H1 (cell line): Measurements from ENCODE around the gene AGBL4. TPM values are rescaled to one million over a fixed set of nuclear protein-coding genes. Genes with fewer than 3 reads are reported as not detected.

ENCODE experiments used
- CTCF ChIA-PET: fragments of 300-600 bp; sonication (Branson Sonifier 250); formaldehyde crosslinking; loops from one replicate; lab custom pipeline; 2021; ENCODE audit not compliant: partially characterized antibody; lab: Charles Lee
- POLR2A ChIA-PET: fragments of 300-600 bp; sonication (Branson Sonifier 250); formaldehyde crosslinking; loops from one replicate; lab custom pipeline; 2021; ENCODE audit warnings: inconsistent platforms; ENCODE audit not compliant: partially characterized antibody; lab: Charles Lee
- DNase-seq, 2 experiments: peaks; one replicate each; pipeline versions ENCODE4 v3.0.0 to v3.0.0-alpha.2; 2010 to 2022; ENCODE audit warnings: low spot score in 2 of 2, low read depth in 1 of 2, mixed read lengths in 1 of 2
- FAIRE-seq: peaks from 2 replicates; lab custom pipeline; 2011; peaks lifted over from hg19 to GRCh38; lab: Jason Lieb, UNC
- H2AFZ ChIP-seq: 2 replicates; pipeline ENCODE4 v1.8.1; 2012; ENCODE audit warnings: low read length, inconsistent platforms
- H2AK5ac ChIP-seq: 2 replicates; pipeline ENCODE4 v1.6.1; 2013; ENCODE audit warnings: low read depth, low read length
- H2BK120ac ChIP-seq: replicated peaks from 2 replicates; pipeline ENCODE3; 2013; ENCODE audit warnings: low read depth, low read length, inconsistent platforms
- H2BK12ac ChIP-seq: 2 replicates; pipeline ENCODE4 v1.6.1; 2013; ENCODE audit warnings: low read depth, low read length
- H2BK15ac ChIP-seq: 2 replicates; pipeline ENCODE4 v1.6.1; 2013; ENCODE audit warnings: low read length
- H2BK20ac ChIP-seq: 2 replicates; pipeline ENCODE4 v1.6.1; 2013; ENCODE audit warnings: low read length
- H2BK5ac ChIP-seq: 2 replicates; pipeline ENCODE4 v1.6.1; 2013; ENCODE audit warnings: low read depth, low read length
- H3K14ac ChIP-seq: 2 replicates; pipeline ENCODE4 v1.6.1; 2013; ENCODE audit warnings: inconsistent platforms; ENCODE audit not compliant: insufficient read length
- H3K18ac ChIP-seq: 2 replicates; pipeline ENCODE4 v1.6.1; 2013; ENCODE audit warnings: low read length; ENCODE audit errors: extremely low read depth
- H3K23ac ChIP-seq: 2 replicates; pipeline ENCODE4 v1.6.1; 2013; ENCODE audit warnings: inconsistent platforms; ENCODE audit not compliant: insufficient read length
- H3K23me2 ChIP-seq: 2 replicates; pipeline ENCODE4 v1.6.1; 2013; ENCODE audit warnings: low read depth, low read length
- H3K27ac ChIP-seq: 2 replicates; pipeline ENCODE4 v1.6.1; 2011; ENCODE audit warnings: low read depth, low read length, inconsistent platforms
- H3K27me3 ChIP-seq, 4 experiments: replicated peaks in 1 of 4; 1 replicate in 1 of 4; 2 replicates in 3 of 4; pipeline versions ENCODE4 v1.6.1 to v1.8.1; 2011 to 2013; ENCODE audit warnings: low read length in 3 of 4, mild to moderate bottlenecking in 3 of 4, inconsistent platforms in 2 of 4, mixed read lengths in 2 of 4, moderate library complexity in 1 of 4; ENCODE audit not compliant: control insufficient read depth in 3 of 4, insufficient read depth in 3 of 4; ENCODE audit errors: extremely low read depth in 1 of 4
- H3K36me3 ChIP-seq, 4 experiments: 2 replicates each; pipeline versions ENCODE4 v1.6.1 to v1.8.1; 2011 to 2013; ENCODE audit warnings: mild to moderate bottlenecking in 4 of 4, low read length in 3 of 4, moderate library complexity in 2 of 4, control low read depth in 1 of 4, inconsistent platforms in 1 of 4; ENCODE audit not compliant: insufficient read depth in 4 of 4, control insufficient read depth in 2 of 4
- H3K4ac ChIP-seq: replicated peaks from 2 replicates; pipeline ENCODE3; 2013; ENCODE audit warnings: low read length, low read depth, mixed read lengths, inconsistent platforms; ENCODE audit not compliant: insufficient read length
- H3K4me1 ChIP-seq, 4 experiments: replicated peaks in 1 of 4; 1 replicate in 1 of 4; 2 replicates in 3 of 4; pipeline versions ENCODE4 v1.6.1 to v1.8.1; 2011 to 2013; ENCODE audit warnings: low read length in 3 of 4, inconsistent platforms in 2 of 4, mixed read lengths in 1 of 4; ENCODE audit not compliant: insufficient read depth in 4 of 4, control insufficient read depth in 3 of 4
- H3K4me2 ChIP-seq, 2 experiments: 2 replicates each; pipeline versions ENCODE4 v1.6.1 to v1.8.1; 2011 to 2013; ENCODE audit warnings: low read depth in 2 of 2, low read length in 2 of 2, control low read depth in 1 of 2, inconsistent platforms in 1 of 2, mild to moderate bottlenecking in 1 of 2; ENCODE audit not compliant: insufficient read depth in 1 of 2
- H3K4me3 ChIP-seq, 4 experiments: fragments of 200-600, 300-600 bp in 1 of 4; sonication (generic), shearing (Covaris generic), sonication (Bioruptor Twin) in 1 of 4; 2 replicates each; pipeline versions ENCODE4 v1.5.1 to v1.8.1; 2011 to 2016; ENCODE audit warnings: low read length in 4 of 4, low read depth in 3 of 4, control low read depth in 2 of 4, inconsistent platforms in 2 of 4, mild to moderate bottlenecking in 2 of 4, mixed read lengths in 1 of 4, moderate library complexity in 1 of 4; ENCODE audit not compliant: insufficient read depth in 2 of 4; ENCODE audit errors: extremely low read depth in 1 of 4
- H3K56ac ChIP-seq: replicated peaks from 2 replicates; pipeline ENCODE3; 2013; ENCODE audit warnings: low read depth, mild to moderate bottlenecking, mixed read lengths, low read length, inconsistent platforms; ENCODE audit not compliant: insufficient read length
- H3K79me1 ChIP-seq: 2 replicates; pipeline ENCODE4 v1.6.1; 2013; ENCODE audit warnings: low read depth, low read length, control low read depth
- H3K79me2 ChIP-seq, 2 experiments: 2 replicates each; pipeline versions ENCODE4 v1.6.1 to v1.8.1; 2012 to 2013; ENCODE audit warnings: low read length in 2 of 2, mild to moderate bottlenecking in 2 of 2, inconsistent platforms in 1 of 2; ENCODE audit not compliant: insufficient read depth in 2 of 2, control insufficient read depth in 1 of 2
- H3K9ac ChIP-seq, 4 experiments: replicated peaks in 1 of 4; 1 replicate in 1 of 4; 2 replicates in 3 of 4; pipeline versions ENCODE4 v1.6.1 to v1.8.1; 2011 to 2013; ENCODE audit warnings: low read depth in 3 of 4, low read length in 3 of 4, control low read depth in 2 of 4, mild to moderate bottlenecking in 2 of 4, moderate library complexity in 2 of 4, inconsistent platforms in 1 of 4; ENCODE audit errors: extremely low read depth in 1 of 4
- H3K9me3 ChIP-seq, 2 experiments: 2 replicates each; pipeline versions ENCODE4 v1.6.1 to v1.8.1; 2012 to 2013; ENCODE audit warnings: mild to moderate bottlenecking in 2 of 2, moderate library complexity in 2 of 2, control low read depth in 1 of 2, inconsistent platforms in 1 of 2, low read depth in 1 of 2, low read length in 1 of 2, mixed read lengths in 1 of 2; ENCODE audit not compliant: insufficient read depth in 2 of 2
- H4K20me1 ChIP-seq, 2 experiments: replicated peaks in 1 of 2; 2 replicates each; pipeline versions ENCODE3 to v1.8.1; 2011 to 2013; ENCODE audit warnings: inconsistent platforms in 2 of 2, low read length in 2 of 2, mild to moderate bottlenecking in 1 of 2; ENCODE audit not compliant: insufficient read depth in 2 of 2, control insufficient read depth in 1 of 2
- H4K5ac ChIP-seq: 2 replicates; pipeline ENCODE4 v1.6.1; 2013; ENCODE audit warnings: low read length, low read depth, mixed read lengths, inconsistent platforms; ENCODE audit not compliant: insufficient read length
- H4K8ac ChIP-seq: 2 replicates; pipeline ENCODE4 v1.8.0; 2013; ENCODE audit warnings: mild to moderate bottlenecking, moderate library complexity, low read length, inconsistent platforms; ENCODE audit not compliant: insufficient read depth; ENCODE audit errors: extremely low read depth
- H4K91ac ChIP-seq: replicated peaks from 2 replicates; pipeline ENCODE3; 2013; ENCODE audit warnings: low read length, mixed read lengths, inconsistent platforms; ENCODE audit not compliant: insufficient read length
- CBX5 ChIP-seq: fragments of 300-800, 300-1000 bp; sonication (generic); IDR thresholded peaks from 2 replicates; pipeline ENCODE4 v1.7.1; 2016; ENCODE audit warnings: antibody characterized with exemption, low read length, low read depth
- WGBS, 2 experiments: shearing (Covaris generic) in 1 of 2; methylation state at CpG; one replicate each; pipeline versions ENCODE4 v1.1.6 to v1.1.7; 2013 to 2015; ENCODE audit warnings: low lambda C conversion rate in 2 of 2, mixed read lengths in 2 of 2, inconsistent platforms in 1 of 2, low coverage in 1 of 2, missing lambda C conversion rate in 1 of 2; ENCODE audit not compliant: insufficient replicate concordance in 2 of 2, insufficient coverage in 1 of 2, insufficient read length in 1 of 2; ENCODE audit errors: extremely low coverage in 1 of 2, missing lambda C conversion rate in 1 of 2; 5-methylcytosine and 5-hydroxymethylcytosine counted together
- polyA plus RNA-seq, 7 experiments: library from polyadenylated mRNA; depleted of rRNA in 3 of 7; stranded (reverse) in 5 of 7; unstranded in 2 of 7; fragments of >200 nt in 5 of 7; fragments of 200-250 nt in 2 of 7; gene quantifications; 1 replicate in 5 of 7; 2 replicates in 1 of 7; 4 replicates in 1 of 7; pipeline versions ENCODE4 v1.2.1 to v1.2.3, GENCODE V29; 2011 to 2013; ENCODE audit warnings: missing spikeins in 2 of 7, mixed read lengths in 2 of 7
- total RNA-seq: library from RNA; stranded (reverse); fragmentation: NEBNext Ultra II Directional; extraction: Animal tissue kit (Norgen Biotek cat#: 25700); gene quantifications from 2 replicates; pipeline ENCODE4 v1.2.1, GENCODE V29; 2021
- TF ChIP-seq, protein P1 (sequence below): IDR thresholded peaks from 2 replicates; pipeline ENCODE4 v1.6.1; 2012; ENCODE audit warnings: low read length, inconsistent platforms

Gene AGBL4
- total and polyA plus RNA-seq, 2 of the 8 experiments (the other 6 are each of a cell fraction or from before 2014, with no cell fraction given), result 0.41 to 0.45 TPM

DNA sequence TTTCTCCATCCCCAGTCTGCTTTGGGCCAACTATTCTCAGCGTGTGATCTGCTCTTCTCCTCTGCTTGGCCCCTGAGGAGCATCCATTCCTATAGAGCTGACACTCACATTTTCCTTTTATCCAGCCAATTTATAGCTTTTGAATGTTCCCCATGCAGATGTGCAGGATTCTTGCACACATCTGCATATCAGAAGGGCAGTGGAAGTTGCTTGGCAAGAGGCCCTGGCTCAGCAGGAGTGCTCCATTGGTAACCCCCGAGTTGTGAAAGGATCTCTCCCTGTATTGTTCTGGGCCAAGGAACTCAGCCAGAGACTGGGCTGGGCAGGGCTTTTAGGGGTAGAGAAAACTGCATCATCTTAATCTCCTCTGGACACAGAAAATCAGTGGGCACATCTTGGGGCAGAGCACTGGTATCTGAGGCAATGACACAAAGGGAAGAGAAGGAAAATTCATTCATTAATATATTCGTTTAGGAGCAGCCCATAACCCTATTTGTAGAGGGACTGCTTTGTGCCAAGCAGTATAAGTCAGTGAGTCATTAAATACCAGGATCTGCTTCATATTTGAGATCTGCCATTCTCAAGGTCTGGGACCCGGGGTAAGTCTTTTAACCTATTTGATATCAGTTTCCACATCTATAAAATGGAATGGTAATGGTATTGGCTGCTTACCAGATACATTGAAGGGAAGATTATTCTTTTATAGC lies 1216.0 kb downstream of the AGBL4 start:
- DNase-seq (no peak), FAIRE-seq (no peak)
- Histone ChIP-seq H3K27ac (no peak overlapping the region), H3K9me3 (no peaks in the 10 kb centered on the region), H4K5ac (no peak overlapping the region), H4K8ac (no peak overlapping the region), H3K27me3 (no peaks in the 10 kb centered on the region), H3K18ac (no peak overlapping the region), H2BK15ac (no peak overlapping the region), H2BK20ac (no peak overlapping the region), H3K4me3 (no peak overlapping the region), H3K23ac (no peak overlapping the region), H3K56ac (no peak overlapping the region), H4K91ac (no peak overlapping the region), H2BK120ac (no peak overlapping the region), H3K36me3 (no peaks in the 10 kb centered on the region), H3K23me2 (no peaks in the 10 kb centered on the region), H3K9ac (no peak overlapping the region), H2AFZ (no peak overlapping the region), H3K4me2 (no peak overlapping the region), H3K79me2 (no peaks in the 10 kb centered on the region), H2BK12ac (no peak overlapping the region), H2AK5ac (no peak overlapping the region), H2BK5ac (no peak overlapping the region), H3K14ac (no peak overlapping the region), H3K4ac (no peak overlapping the region), H3K79me1 (no peaks in the 10 kb centered on the region), H4K20me1 (no peaks in the 10 kb centered on the region), H3K4me1 (peaks cover 0 to 5% (median 2%) of the 10 kb centered on the region in 4 experiments; a peak in 5 of 7 replicates)
- CTCF ChIA-PET, result interaction anchor here (0.6 kb wide), 1 partner anchor 495 kb away, joined by 7 read pairs; no protein-coding TSS in a partner anchor
- POLR2A ChIA-PET, result no interaction called here
- 81% methylated on average over 4 of the region's 4 CpGs; no CpG with 5 or more reads in 1 of the 2 experiments for WGBS, 2 experiments
- no peak for TF ChIP-seq CBX5
- TF ChIP-seq, protein P1, sequence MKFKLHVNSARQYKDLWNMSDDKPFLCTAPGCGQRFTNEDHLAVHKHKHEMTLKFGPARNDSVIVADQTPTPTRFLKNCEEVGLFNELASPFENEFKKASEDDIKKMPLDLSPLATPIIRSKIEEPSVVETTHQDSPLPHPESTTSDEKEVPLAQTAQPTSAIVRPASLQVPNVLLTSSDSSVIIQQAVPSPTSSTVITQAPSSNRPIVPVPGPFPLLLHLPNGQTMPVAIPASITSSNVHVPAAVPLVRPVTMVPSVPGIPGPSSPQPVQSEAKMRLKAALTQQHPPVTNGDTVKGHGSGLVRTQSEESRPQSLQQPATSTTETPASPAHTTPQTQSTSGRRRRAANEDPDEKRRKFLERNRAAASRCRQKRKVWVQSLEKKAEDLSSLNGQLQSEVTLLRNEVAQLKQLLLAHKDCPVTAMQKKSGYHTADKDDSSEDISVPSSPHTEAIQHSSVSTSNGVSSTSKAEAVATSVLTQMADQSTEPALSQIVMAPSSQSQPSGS, result no peak
